ENCODE measurements around the gene VAMP3. TPM values are rescaled to one million over a fixed set of nuclear protein-coding genes. Genes with fewer than 3 reads are reported as not detected.
"Not testable (repeated sequence)": the region's sequence is repeated elsewhere in the genome, so short reads cannot be mapped to it uniquely, and the experiment has no call there.

The VAMP3 gene
- total RNA-seq, 2 donors from 2014 or later: 19.7 to 21.7 TPM

DNA sequence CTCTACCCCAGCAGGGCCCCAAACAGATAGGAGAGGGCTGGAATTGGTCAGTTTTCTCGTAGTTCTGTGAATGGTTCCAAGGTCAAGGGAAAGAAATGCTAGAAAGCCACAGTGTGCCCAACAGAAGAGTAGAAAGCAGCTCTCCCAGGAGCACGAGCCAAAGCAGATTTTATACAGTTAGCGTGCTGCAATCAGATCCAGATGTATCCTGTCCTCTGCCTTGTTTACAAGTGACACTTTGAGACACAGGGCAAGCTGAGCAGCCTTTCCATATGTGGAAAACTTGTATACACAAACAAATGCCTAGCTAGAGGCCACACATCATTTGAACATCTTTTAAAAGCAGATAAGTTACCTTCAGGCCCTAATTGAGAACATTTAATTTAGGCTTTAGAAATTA lies 6.5 kb downstream of the VAMP3 start:
- no peak overlapping the region for H3K4me3 Mint-ChIP-seq
- ATAC-seq (replicated peaks in 1 of 2): no peak
- H3K9me3 Mint-ChIP-seq: no peaks in the 10 kb centered on the region
- H3K4me1 Mint-ChIP-seq (ENCODE audit: low read depth): peaks cover 31% of the 10 kb centered on the region
- DNase-seq: no peak
- no peak overlapping the region for H3K27ac Mint-ChIP-seq
- peaks cover 3% of the 10 kb centered on the region in 2 donors for H3K36me3 Mint-ChIP-seq (ENCODE audit: insufficient read depth in 2 of 2)
- no peaks in the 10 kb centered on the region for H3K27me3 Mint-ChIP-seq (ENCODE audit: low read depth)

DNA sequence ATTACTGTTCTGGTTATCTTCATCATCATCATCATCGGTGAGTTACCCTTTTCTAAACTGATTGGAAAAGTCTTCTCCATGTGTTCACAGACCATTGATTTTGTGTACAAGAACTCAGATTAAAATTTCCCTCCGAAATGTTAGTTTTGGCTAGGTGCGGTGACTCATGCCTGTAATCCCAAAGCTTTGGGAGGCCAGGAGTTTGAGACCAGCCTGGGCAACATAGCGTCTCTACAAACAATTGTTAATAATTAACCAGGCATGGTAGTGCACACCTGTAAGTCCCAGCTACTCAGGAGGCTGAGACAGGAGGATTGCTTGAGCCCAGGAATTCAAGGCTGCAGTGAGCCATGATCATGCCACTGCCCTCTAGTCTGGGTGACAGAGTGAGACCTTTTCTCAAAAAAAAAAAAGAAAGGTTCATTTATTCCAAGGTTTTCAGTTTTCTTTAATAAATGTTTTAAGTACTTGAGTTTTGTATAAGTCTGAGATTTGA lies 7.1 kb downstream of the VAMP3 start:
- Mint-ChIP-seq H3K27ac (no peak overlapping the region), H3K36me3 (ENCODE audit: insufficient read depth in 2 of 2) (peaks cover 3% of the 10 kb centered on the region in 2 donors), H3K4me1 (ENCODE audit: low read depth) (peaks cover 25% of the 10 kb centered on the region), H3K4me3 (no peak overlapping the region), H3K27me3 (ENCODE audit: low read depth) (no peaks in the 10 kb centered on the region), H3K9me3 (no peaks in the 10 kb centered on the region)
- ATAC-seq (replicated peaks in 1 of 2): no peak
- no peak for DNase-seq

DNA sequence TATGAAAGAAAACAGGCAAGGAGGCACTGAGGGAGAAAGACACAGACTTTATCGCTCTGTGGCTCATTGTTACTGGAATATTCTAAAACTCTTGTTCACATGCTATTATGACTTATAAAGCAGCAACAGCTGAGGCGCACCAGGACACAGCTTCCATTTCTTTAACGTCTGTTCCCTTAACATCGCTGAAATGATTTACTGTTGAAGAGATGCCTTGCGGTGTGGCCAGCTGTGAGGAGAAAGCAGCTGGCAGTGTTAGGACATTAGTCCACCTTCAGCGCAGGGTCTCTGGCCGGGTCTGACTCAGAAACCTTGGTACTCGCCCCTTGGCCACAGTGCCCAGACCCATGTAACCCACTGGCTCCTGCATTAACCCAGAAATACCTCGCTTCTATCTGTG lies 9.9 kb downstream of the VAMP3 start:
- Mint-ChIP-seq H3K4me1 (ENCODE audit: low read depth) (peaks cover 12% of the 10 kb centered on the region), H3K27ac (no peak overlapping the region), H3K27me3 (ENCODE audit: low read depth) (no peaks in the 10 kb centered on the region), H3K9me3 (no peaks in the 10 kb centered on the region), H3K4me3 (no peak overlapping the region), H3K36me3 (ENCODE audit: insufficient read depth in 2 of 2) (no peaks in the 10 kb centered on the region)
- DNase-seq (no peak), ATAC-seq (replicated peaks in 1 of 2) (no peak)

DNA sequence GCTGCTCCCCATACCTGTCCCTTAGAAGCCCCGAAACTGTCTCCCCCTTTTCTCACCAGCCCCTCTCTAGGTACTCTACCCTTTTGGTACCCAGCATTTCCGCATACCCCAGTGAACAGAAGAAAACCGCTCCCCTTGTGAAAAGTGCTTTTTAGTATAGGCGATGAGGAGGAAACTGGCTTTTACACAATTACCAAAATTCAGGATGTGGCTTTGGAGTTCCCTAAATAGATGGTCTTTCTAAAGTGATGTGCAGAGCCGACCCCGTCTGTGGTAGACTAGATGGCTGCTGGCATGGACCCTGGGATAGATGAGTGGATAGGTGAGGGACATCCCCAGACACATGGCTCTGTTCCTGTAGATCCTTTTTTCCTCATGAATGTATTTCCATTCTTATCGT lies 10.4 kb downstream of the VAMP3 start:
- ATAC-seq (replicated peaks in 1 of 2): no peak
- Mint-ChIP-seq H3K27me3 (ENCODE audit: low read depth) (no peaks in the 10 kb centered on the region), H3K27ac (no peak overlapping the region)

GRCh38 chr1:7781923-7782495 lies 10.9 kb downstream of the VAMP3 start:
- peak overlapping the region; percentile 37 to 55 for H3K4me3 Mint-ChIP-seq
- peak in 1 of 2 donors; percentile 6 for DNase-seq
- H3K9me3 Mint-ChIP-seq: no peaks in the 10 kb centered on the region
- no peaks in the 10 kb centered on the region for H3K36me3 Mint-ChIP-seq (ENCODE audit: insufficient read depth in 2 of 2)
- no peaks in the 10 kb centered on the region for H3K27me3 Mint-ChIP-seq (ENCODE audit: low read depth)
- no peak for ATAC-seq (replicated peaks in 1 of 2)
- H3K4me1 Mint-ChIP-seq (ENCODE audit: low read depth): peaks cover 12% of the 10 kb centered on the region
- no peak overlapping the region for H3K27ac Mint-ChIP-seq

More for the DNA sequence above, 10.4 kb downstream of the VAMP3 start:
- peaks cover 12% of the 10 kb centered on the region for H3K4me1 Mint-ChIP-seq (ENCODE audit: low read depth)
- DNase-seq: no peak
- no peaks in the 10 kb centered on the region for H3K36me3 Mint-ChIP-seq (ENCODE audit: insufficient read depth in 2 of 2)
- H3K4me3 Mint-ChIP-seq: peak overlapping the region in 1 of 2 donors; percentile 3
- no peaks in the 10 kb centered on the region for H3K9me3 Mint-ChIP-seq

GRCh38 chr1:7783178-7783711 lies 12.1 kb downstream of the VAMP3 start:
- H3K27ac Mint-ChIP-seq: no peak overlapping the region

GRCh38 chr1:7783826-7784491 lies 12.9 kb downstream of the VAMP3 start, which contains the start of gene PER3:
PER3 (plus strand) TSS chr1:7784291; CDS start chr1:7784878, 587 bp downstream.
- Mint-ChIP-seq H3K36me3 (ENCODE audit: insufficient read depth in 2 of 2) (no peaks in the 10 kb centered on the region), H3K27me3 (ENCODE audit: low read depth) (no peaks in the 10 kb centered on the region), H3K27ac (no peak within 1 kb of the TSS), H3K4me1 (ENCODE audit: low read depth) (peaks cover 12% of the 10 kb centered on the region), H3K9me3 (no peaks in the 10 kb centered on the region), H3K4me3 (peak within 1 kb of the TSS; percentile 58 to 75)
- DNase-seq (peak; percentile 89 to 94), ATAC-seq (replicated peaks in 1 of 2) (peak; percentile 92 to 93)

More at GRCh38 chr1:7783178-7783711, 12.1 kb downstream of the VAMP3 start:
- peaks cover 12% of the 10 kb centered on the region for H3K4me1 Mint-ChIP-seq (ENCODE audit: low read depth)
- ATAC-seq (replicated peaks in 1 of 2): peak; percentile 15 to 24
- H3K9me3 Mint-ChIP-seq: no peaks in the 10 kb centered on the region
- no peaks in the 10 kb centered on the region for H3K36me3 Mint-ChIP-seq (ENCODE audit: insufficient read depth in 2 of 2)
- H3K27me3 Mint-ChIP-seq (ENCODE audit: low read depth): no peaks in the 10 kb centered on the region
- peak; percentile 44 to 49 for DNase-seq
- H3K4me3 Mint-ChIP-seq: peak overlapping the region; percentile 55 to 75

GRCh38 chr1:7784492-7785071 lies 13.5 kb downstream of the VAMP3 start:
- H3K36me3 Mint-ChIP-seq (ENCODE audit: insufficient read depth in 2 of 2): peaks cover 0 to 4% of the 10 kb centered on the region in 2 donors
- H3K9me3 Mint-ChIP-seq: no peaks in the 10 kb centered on the region
- H3K4me3 Mint-ChIP-seq: peak overlapping the region; percentile 42 to 52
- H3K4me1 Mint-ChIP-seq (ENCODE audit: low read depth): peaks cover 12% of the 10 kb centered on the region
- ATAC-seq (replicated peaks in 1 of 2) (no peak), DNase-seq (peak in 1 of 2 donors; percentile 9)
- no peak overlapping the region for H3K27ac Mint-ChIP-seq
- no peaks in the 10 kb centered on the region for H3K27me3 Mint-ChIP-seq (ENCODE audit: low read depth)

DNA sequence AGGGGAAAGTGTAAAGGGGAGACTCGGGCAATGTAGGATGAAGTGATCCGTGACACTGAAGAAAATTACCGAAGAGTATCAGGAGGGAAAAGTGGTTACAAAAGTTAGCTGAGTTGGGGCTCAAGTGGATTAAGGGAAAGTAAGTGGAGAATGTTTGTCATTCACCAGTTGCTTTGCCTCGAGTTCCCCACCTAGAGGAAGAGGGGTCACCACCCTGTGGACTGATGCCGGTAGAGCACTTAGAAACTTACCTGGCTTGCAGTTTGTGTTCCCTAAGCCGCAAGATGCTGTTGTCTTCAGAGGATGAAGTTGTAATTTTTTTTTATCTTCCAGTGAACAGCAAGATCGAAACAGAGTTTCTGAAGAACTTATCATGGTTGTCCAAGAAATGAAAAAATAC lies 14.0 kb downstream of the VAMP3 start:
- Mint-ChIP-seq H3K36me3 (ENCODE audit: insufficient read depth in 2 of 2) (peaks cover 2 to 9% of the 10 kb centered on the region in 2 donors), H3K4me1 (ENCODE audit: low read depth) (peaks cover 12% of the 10 kb centered on the region), H3K27me3 (ENCODE audit: low read depth) (no peaks in the 10 kb centered on the region), H3K27ac (no peak overlapping the region), H3K4me3 (peak overlapping the region in 1 of 2 donors; percentile 52), H3K9me3 (peaks cover 0 to 2% of the 10 kb centered on the region in 2 donors)
- DNase-seq: no peak
- no peak for ATAC-seq (replicated peaks in 1 of 2)

GRCh38 chr1:7786795-7787194 lies 15.7 kb downstream of the VAMP3 start:
- no peaks in the 10 kb centered on the region for H3K27me3 Mint-ChIP-seq (ENCODE audit: low read depth)
- peak overlapping the region; percentile 67 for H3K27ac Mint-ChIP-seq
- H3K36me3 Mint-ChIP-seq (ENCODE audit: insufficient read depth in 2 of 2): peaks cover 9 to 18% of the 10 kb centered on the region in 2 donors
- no peak for DNase-seq
- peaks cover 5 to 8% of the 10 kb centered on the region in 2 donors for H3K9me3 Mint-ChIP-seq
- no peak overlapping the region for H3K4me3 Mint-ChIP-seq
- ATAC-seq (replicated peaks in 1 of 2): no peak
- H3K4me1 Mint-ChIP-seq (ENCODE audit: low read depth): peaks cover 8% of the 10 kb centered on the region

DNA sequence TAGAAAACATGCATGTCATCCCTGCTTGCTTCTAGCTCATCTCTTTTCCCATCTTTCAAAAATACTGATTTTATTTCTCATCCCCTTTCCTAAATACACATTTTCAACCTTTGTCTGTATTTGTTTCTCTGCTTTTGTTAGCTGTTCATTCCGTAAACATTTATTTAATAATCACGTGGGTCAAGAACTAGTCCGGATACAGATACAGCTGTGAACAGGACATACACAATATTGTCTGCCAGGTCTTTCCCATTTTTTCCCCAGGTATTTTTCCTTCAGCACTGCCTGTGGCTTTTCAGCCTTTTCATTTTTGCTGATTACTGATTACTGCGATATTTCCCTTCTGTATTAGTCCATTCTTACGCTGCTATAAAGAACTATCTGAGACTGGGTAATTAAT lies 18.7 kb downstream of the VAMP3 start:
- H3K4me3 Mint-ChIP-seq: no peak overlapping the region
- peaks cover 12 to 21% of the 10 kb centered on the region in 2 donors for H3K36me3 Mint-ChIP-seq (ENCODE audit: insufficient read depth in 2 of 2)
- no peak overlapping the region for H3K27ac Mint-ChIP-seq
- H3K4me1 Mint-ChIP-seq (ENCODE audit: low read depth): no peaks in the 10 kb centered on the region
- DNase-seq (no peak), ATAC-seq (replicated peaks in 1 of 2) (no peak)
- peaks cover 5 to 11% of the 10 kb centered on the region in 2 donors for H3K9me3 Mint-ChIP-seq
- no peaks in the 10 kb centered on the region for H3K27me3 Mint-ChIP-seq (ENCODE audit: low read depth)

DNA sequence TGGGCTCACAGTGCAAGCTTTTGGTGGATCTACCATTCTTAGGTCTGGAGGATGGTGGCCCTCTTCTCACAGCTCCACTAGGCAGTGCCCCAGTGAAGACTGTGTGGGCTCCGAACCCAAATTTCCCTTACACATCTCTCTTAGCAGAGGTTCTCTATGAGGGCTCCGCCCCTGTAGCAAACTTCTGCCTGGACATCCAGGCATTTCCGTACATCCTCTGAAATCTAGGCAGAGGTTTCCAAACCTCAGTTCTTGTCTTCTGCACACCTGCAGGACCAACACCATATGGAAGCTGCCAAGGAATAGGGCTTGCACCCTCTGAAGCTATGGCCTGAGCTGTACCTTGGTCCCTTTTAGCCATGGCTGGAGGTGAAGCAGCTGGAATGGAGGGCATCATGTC lies 19.9 kb downstream of the VAMP3 start:
- not testable (repeated sequence) for DNase-seq; H3K27ac Mint-ChIP-seq; H3K4me1 Mint-ChIP-seq (ENCODE audit: low read depth); ATAC-seq (replicated peaks in 1 of 2); H3K27me3 Mint-ChIP-seq (ENCODE audit: low read depth); H3K4me3 Mint-ChIP-seq
- Mint-ChIP-seq H3K9me3 (peaks cover 5 to 11% of the 10 kb centered on the region in 2 donors), H3K36me3 (ENCODE audit: insufficient read depth in 2 of 2) (peaks cover 12 to 21% of the 10 kb centered on the region in 2 donors)

DNA sequence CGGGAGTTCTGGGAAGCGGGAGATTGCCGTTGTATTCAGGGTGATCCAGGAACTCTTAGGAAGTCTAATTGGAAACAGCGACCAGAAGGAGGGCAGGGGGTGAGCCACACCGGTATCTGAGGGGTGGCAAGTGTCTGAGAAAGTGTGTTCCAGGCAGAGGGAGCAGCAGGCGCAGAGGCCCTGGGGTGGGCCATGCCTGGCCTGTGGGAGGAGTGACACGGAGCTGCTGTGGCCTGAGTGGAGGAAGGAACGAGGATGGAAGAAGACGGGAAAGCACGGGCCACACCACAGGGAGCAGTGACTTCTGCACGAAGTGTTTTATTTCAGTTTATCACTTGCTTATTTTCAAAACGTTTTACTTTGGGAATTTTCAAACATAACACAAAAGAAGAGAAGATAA lies 24.3 kb downstream of the VAMP3 start:
- peaks cover 9 to 11% of the 10 kb centered on the region in 2 donors for H3K36me3 Mint-ChIP-seq (ENCODE audit: insufficient read depth in 2 of 2)
- no peaks in the 10 kb centered on the region for H3K4me1 Mint-ChIP-seq (ENCODE audit: low read depth)
- no peak for DNase-seq
- H3K9me3 Mint-ChIP-seq: peaks cover 4 to 7% of the 10 kb centered on the region in 2 donors
- no peak overlapping the region for H3K4me3 Mint-ChIP-seq
- no peak overlapping the region for H3K27ac Mint-ChIP-seq
- no peak for ATAC-seq (replicated peaks in 1 of 2)
- no peaks in the 10 kb centered on the region for H3K27me3 Mint-ChIP-seq (ENCODE audit: low read depth)
